Stimulated activated CD8-positive, alpha-beta memory T cell treated with anti-CD3 and anti-CD28 coated beads, Interleukin-7, amount 100 ng/mL, for 4 hours (primary cell): Measurements from ENCODE around the gene LSM12.

Experiments
- DNase-seq, 2 donors: peaks; one replicate each; pipeline ENCODE4 v3.0.0-alpha.2; 2020; ENCODE audit warnings: low read depth in 2 of 2

LSM12 gene

DNA sequence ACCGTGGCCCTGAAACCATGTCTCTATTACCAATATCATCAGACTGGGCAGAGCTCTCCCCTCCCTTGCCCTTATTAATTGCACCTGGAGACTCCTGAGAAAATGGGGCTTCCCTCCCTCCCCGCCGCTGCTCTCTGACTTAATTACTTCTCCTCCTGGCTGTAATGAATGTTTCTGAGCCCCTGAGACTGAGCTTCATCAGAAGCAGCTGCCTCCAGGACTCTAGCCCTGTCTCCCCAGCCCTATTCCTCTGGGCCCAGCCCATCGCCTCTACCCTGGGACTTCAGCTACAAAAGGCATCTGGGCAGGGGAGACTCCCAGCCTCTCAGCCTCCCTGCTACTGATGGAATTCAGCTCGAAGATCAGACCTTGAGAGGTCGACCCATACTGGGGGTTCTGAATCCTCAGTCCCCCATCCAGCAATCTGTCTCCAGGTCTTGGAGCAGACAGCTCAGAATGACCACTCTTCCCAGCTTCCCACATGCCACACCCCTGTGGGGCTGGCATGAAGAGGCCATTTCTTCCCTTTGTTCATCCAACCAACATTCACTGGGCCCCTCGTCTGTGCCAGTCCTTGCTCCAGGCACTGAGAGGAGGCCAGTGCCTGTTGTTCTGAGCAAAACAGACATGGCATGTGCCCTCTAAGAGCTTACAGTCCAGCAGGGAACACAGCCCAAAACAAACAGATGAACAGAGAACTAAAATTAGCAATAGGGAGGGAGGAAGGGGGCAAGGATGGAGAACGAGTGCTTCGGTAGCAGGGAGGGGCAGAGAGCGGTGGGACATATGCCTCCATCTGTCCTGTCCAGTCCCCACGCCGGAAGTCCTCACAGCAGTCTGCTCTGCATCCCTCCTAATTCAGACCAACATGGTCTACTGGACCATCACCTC lies 79.1 kb downstream of the LSM12 start:
- DNase-seq: no peak

DNA sequence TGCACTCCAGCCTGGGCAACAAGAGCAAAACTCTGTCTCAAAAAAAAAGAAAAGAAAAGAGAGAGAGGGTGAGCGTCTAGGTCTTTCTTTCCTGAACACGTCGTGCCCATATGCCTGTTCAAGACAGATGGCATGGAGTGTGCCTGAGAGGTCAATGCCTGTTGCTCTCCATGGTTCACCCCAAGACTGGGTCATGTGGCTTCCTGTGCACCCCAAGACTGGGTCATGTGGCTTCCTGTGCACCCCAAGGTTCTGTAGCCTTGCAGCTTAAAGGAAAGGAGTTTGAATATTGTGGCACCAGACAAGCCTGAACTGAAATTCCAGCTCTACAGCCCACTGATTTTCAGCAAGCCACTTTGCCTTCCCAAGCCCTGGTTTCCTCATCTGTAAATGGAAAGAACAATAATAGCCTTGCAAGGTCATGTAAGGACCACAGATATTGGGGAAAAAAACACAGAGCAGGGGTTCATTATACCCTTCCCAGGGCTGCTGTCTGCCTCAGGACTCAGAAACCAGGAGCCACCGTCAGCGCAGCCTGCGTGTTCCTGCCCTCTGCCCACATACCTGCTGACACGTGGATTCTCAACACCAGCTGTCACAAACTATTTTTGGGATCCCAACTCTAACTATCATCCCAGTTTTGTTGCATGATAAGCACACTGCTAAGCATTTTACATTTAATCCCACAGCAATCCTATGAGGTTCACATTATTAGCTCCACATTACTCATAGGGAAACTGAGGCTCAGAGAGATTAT lies 80.1 kb downstream of the LSM12 start:
- no peak for DNase-seq

DNA sequence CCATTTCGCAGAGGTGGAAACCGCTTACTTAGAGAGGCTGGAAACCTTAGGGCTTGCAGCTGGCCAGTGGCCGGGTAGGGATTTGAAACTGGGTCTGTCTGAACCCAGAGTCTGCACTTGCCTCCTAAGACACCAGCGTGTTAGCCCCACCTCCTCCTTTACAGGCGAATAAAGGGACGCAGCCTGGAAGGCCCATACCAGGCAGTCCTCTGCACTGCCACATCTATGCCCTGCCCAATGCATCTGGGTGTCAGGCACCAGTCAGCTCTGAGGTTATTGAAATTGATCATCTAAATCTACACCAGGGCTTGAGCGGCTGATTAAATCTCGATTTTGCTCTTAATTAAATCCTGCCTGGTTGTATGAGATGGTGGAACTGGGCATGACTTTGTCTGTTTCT lies 82.0 kb downstream of the LSM12 start:
- no peak for DNase-seq
